8988T (cell line): Measurements from ENCODE around the gene FBN1.

Experiments used
- DNase-seq: peaks from one replicate; pipeline ENCODE4 v3.0.0; 2011

Gene FBN1

DNA sequence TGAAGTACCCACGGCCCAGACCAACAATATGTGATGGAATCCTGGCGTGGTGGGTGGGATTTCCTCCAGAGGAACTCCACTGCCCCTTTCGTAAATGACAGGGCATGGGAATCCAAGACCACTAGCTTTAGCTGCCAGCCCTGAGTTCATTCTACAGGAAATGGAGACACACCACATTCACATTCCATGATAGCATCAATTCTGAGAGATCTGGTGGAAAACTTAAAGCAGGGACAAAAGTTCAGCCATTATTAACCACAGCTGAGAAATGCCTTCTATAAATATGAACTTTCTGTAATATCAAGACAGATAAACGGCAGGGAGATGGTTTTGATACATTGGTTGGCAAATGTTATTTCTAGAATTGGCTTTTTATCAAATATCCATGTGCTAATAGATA lies 98.2 kb downstream of the FBN1 start:
- no peak for DNase-seq

GRCh38 chr15:48546296-48546695 lies 99.2 kb downstream of the FBN1 start:
- no peak for DNase-seq

DNA sequence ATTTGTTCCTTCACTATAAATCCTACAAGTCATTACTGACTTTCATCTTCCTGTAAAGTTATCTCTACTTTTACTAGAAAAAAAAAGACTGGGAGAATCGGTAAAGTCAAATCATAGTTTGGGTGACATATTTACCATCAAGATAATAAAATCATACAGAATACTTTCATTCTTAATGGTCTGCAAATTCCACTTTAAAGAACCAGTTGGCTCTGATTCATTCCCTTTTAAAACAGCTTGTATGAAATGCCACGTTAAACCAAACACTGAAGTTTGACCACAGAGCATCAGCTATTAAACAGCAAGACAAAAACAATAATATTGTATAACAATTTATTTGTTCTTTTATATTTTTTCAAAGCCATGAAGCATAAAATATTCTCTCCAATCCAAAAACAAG lies 100.7 kb downstream of the FBN1 start:
- no peak for DNase-seq

DNA sequence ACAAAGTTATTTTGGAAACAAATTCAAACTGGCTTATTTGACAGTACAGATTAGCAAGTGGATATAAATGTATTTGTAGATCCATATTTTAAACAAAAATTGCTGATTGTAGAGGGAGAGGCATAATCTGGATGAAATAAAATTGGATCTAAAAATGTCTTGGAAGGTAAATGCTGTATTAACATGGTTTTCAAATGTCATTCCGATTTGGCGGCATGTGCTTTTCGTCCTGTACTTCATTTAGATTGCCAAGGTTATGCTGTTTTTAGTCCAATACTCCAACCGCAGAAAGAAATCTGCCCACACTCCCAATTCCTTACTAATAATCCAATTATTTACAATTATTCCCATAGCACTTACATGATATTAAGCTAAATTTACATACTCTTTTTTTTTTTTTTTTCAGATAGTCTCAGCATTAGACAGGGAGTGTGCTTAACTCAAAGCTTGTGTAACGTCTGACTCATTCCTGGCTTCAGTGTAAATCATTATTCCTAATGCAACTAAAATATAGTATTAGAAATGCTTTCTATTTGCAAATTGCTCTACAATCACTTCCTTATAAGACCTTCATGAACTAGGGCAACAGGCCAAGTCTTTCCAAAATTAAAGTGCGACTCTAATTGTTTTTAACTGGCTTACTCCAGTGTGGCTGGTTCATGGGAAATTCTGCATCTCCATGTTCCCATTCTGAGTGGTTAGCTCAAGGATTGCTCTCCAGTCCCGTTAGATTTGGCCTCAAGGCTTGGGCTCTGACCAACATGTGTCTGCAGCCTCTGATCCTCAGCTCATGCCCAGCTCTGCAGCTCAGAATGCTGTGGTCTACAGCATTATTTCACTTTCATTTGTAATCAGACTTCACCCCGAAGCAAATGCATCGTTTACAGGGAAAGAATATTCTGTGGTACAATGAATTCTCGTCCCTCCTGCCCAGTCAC lies 103.9 kb downstream of the FBN1 start:
- no peak for DNase-seq

DNA sequence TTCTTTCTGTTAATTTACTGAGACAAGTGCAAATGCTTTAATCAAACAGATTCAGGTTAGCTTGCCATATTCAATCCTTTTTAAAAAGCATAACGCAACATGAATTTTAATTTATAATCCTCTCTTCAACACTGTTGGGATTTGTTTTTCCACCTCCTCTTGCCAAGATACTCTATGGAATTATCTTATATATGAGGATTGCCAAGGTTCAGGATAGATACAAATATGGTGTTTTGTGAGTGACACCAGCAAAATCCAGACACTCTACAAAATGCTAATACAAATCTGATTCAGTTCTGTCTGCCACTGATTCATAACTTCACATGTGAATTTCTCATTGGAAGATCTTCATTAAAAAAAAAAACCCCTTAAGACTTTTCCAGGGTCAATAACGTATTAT lies 104.8 kb downstream of the FBN1 start:
- DNase-seq, result no peak

- no peak for DNase-seq
These were observed 106.6 kb downstream of the FBN1 start for GRCh38 chr15:48538941-48539340.

- DNase-seq, result no peak
These were observed 108.0 kb downstream of the FBN1 start for GRCh38 chr15:48537271-48538113.

GRCh38 chr15:48536681-48537091 lies 108.8 kb downstream of the FBN1 start:
- no peak for DNase-seq

DNA sequence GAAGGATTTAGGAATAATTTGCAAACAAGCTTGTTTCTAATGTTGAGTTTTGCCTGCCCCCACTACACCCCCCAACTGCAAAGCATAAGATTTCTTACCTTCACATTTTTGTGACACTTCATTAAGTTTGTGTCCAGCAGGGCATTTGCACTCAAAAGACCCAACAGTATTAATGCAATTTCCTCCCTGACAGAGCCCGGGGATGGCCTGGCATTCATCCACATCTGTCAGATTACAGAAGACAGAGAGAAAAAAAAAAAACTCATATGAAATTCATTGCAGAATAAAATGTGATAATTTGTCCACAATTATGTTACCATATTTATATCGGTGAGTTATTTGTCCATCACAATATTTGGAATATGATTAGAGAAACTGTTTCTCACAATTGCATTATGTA lies 111.5 kb downstream of the FBN1 start:
- DNase-seq, result no peak

DNA sequence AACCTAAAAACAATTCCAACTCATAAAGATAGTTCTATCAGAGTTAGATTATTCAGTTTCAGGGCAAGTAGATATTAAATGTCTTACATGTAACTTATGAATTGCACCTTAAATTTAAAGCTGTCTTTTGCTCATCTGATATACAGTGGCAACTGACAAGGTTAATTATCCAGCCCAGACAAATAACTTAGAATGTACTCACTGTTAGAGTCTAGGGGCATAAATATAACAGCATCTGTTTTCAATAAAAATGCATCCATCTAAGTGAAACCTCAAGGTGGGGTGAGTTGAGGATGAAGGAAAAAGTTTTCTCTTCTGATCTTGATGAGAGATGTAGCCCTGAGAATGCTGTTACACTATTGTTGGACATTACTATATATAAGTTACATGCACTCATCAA lies 112.6 kb downstream of the FBN1 start:
- no peak for DNase-seq

- no peak for DNase-seq
These were observed 115.0 kb downstream of the FBN1 start for GRCh38 chr15:48530528-48530927.

- no peak for DNase-seq
These were observed 116.6 kb downstream of the FBN1 start for GRCh38 chr15:48528921-48529320.

DNA sequence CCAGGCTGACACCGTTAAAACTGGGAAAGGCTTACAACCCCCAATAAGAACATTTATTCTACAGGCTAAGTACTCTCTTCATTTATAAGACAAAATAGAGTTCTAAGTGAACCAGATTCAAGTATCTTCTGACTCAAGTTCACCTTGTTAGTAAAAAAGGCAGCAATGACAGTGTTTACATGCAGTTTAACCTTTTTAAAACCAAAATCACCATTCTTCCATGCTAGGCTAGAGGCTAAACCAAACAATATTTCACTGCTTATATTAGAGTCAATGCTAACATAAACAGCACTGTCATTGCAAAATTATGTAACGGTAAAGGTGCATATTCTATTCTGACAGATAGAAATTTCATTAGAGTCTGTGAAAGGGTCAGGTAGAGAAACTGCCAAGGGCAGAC lies 118.0 kb downstream of the FBN1 start:
- DNase-seq, result no peak

DNA sequence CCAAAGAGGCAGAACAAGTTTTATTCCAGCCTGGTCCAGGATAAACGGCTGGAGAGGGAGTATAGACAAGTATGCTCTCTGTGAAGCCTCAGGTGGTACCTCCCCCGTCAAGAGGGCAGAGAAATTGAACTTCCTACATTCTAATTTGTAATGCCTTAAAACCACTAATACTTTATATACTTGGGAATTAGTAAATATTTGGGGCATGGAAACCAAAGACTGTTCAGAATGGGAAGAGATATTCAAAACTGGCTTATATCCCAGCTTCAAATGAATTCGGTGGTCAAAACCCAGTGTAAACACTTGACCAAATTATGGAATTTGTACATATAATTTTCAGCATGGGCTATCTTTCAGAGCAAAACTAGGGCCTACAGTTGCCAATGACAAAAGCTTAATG lies 122.6 kb downstream of the FBN1 start:
- no peak for DNase-seq

DNA sequence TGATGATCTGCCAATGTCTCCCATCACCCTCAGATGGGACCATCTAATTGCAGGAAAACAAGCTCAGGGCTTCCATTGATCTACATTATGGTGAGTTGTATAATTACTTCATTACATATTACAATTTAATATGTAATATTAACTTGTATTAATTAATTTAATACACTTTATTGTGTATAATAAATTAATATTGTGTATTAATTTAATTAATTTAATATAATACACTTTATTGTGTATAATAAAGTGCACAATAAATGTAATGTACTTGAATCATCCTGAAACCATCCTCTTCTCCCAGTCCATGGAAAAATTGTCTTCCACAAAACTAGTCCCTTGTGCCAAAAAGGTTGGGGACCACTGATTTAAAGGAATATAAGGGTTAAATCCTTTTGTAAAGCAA lies 123.4 kb downstream of the FBN1 start:
- no peak for DNase-seq

GRCh38 chr15:48520376-48521155 lies 124.9 kb downstream of the FBN1 start:
- peak; percentile 11 for DNase-seq

- no peak for DNase-seq
These were observed 129.4 kb downstream of the FBN1 start for GRCh38 chr15:48516121-48516520.

DNA sequence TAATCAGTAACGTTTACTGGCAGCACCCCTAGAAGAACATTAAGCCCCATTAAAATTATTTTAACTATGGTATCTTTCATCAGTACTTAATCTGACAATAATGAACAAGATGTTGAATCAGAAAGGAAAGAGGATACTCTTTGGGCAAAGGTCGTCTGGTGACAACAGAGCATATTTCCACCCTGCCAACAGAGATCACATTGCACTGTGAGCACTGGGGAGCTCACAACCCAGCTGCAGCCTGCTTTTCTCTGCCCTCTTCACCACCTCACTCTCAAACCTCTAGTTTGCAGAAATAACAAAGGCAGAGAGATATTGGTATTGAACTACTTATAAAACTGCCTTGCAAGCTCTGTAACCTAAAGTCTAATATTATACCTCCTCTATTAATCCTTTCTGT lies 130.0 kb downstream of the FBN1 start:
- DNase-seq, result no peak

DNA sequence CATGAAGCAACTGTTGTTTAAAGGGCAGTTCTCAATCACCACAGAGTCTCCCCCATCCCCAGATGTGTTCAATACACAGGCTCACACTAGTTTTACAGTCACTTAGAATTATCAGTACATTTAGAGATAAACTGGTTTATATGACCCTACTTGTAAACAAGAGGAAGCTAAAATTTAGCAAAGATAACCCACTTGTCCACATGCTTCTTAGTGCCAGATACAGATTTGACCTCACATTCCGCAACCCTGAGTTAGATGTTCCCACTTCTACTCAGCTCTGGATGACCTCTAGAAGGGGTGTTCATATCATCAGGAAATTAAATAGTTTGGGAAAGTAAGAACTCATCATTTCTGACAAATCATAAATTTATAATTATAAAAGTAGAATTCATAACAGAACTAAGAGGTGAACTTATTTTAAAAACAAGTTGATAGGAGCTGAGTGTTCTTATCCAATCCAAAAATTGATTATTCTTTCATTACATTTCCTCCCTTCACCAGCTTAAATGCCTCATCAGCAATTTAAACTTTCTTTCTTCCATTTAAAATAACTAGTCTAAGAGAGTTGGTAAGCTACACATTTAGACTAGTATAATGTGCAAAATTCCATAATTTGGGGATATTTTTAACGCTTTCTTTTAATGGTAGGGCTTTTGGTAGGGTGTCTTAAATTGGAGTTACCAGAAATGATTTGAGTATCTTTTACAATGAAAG lies 131.2 kb downstream of the FBN1 start:
- DNase-seq, result no peak

DNA sequence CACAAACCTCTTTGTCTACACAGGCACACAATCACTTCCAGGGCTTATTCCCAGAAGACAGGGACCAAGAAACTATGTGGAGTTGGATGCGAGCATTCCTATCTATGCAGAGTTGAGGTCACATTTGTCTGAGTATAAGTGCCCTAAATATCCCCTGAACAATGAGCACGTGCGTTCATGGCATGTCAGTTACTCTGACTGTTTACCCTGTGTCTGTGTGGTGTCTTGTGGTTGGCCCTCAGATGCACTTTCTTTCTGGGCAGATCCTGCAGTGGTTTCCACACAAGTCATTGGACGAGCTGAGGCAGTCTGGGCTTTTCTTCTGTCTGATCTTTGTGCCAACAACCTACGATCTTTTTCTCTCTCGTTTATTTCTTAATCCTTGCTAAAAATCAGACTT lies 134.5 kb downstream of the FBN1 start:
- no peak for DNase-seq

- no peak for DNase-seq
These were observed 138.0 kb downstream of the FBN1 start for GRCh38 chr15:48507416-48508065.

DNA sequence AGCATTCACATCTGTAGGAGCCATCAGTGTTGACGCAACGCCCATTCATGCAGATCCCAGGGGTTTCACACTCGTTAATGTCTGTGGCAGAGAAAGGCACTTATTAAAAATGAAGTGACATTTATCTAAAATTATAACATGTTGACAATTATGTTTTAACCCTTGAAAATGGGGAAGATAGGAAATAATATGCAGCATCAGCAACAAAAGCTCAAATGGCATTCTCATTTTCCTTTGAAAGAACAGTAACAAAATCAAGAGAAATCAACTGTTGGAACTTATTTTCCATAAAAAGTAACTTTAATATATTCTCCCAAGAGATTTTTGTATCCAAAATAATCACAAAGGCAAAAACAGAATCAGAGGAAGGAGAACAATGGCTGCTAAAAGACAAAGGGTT lies 140.4 kb downstream of the FBN1 start:
- no peak for DNase-seq
